HepG2 (cell line): ENCODE data around the gene NPC2. TPM values are rescaled to one million over a fixed set of nuclear protein-coding genes. Genes with fewer than 3 reads are reported as not detected.
A peak's percentile ranks its signal among the peaks of the same experiment; 100 is the strongest.

ENCODE experiments used
- ATAC-seq: fragments of 200-7000 bp; cut with Tn5 transposase; 3 replicates; pipeline ENCODE4 v1.9.1; 2020; ENCODE audit warnings: mild to moderate bottlenecking, moderate library complexity
- BruUV-seq: library from RNA; stranded (reverse); fragments of 400-500 nt; replicated peaks from 2 replicates; lab custom pipeline; 2021; lab: Mats Ljungman, UMichigan
- CTCF ChIA-PET: fragments of 300-600 bp; formaldehyde crosslinking; extraction: SDS; loops from one replicate; lab custom pipeline; 2021; ENCODE audit warnings: low total read pairs, inconsistent platforms, low intra/inter-chr PET ratio; lab: Yijun Ruan, JAX
- POLR2A ChIA-PET: fragments of 350-600 bp; sonication (Branson Sonifier 250); formaldehyde crosslinking; loops from one replicate; lab custom pipeline; 2020; ENCODE audit warnings: antibody characterized with exemption, inconsistent platforms; lab: Yijun Ruan, JAX
- DNase-seq: peaks from one replicate; pipeline ENCODE4 v3.0.0-alpha.2; 2015; ENCODE audit warnings: low spot score
- FAIRE-seq: peaks from 3 replicates; lab custom pipeline; 2011; peaks lifted over from hg19 to GRCh38; lab: Jason Lieb, UNC
- H2AFZ ChIP-seq: one replicate; pipeline ENCODE4 v1.6.1; 2011; ENCODE audit warnings: low read length, inconsistent platforms
- H3K27ac ChIP-seq: fragments of 300-600 bp; 3 replicates; pipeline ENCODE4 v1.8.0; 2011; ENCODE audit warnings: mixed run types, mild to moderate bottlenecking, mixed read lengths, low read length, inconsistent platforms; ENCODE audit not compliant: insufficient read depth; ENCODE audit errors: extremely low read length
- H3K27me3 ChIP-seq, 2 experiments: fragments of 200-600 bp in 1 of 2; 2 replicates in 1 of 2; 3 replicates in 1 of 2; pipeline versions ENCODE4 v1.6.0 to v1.8.0; 2011; ENCODE audit warnings: low read length in 2 of 2, mild to moderate bottlenecking in 2 of 2, moderate library complexity in 2 of 2, inconsistent platforms in 1 of 2; ENCODE audit not compliant: insufficient read depth in 2 of 2, control insufficient read depth in 1 of 2
- H3K36me3 ChIP-seq, 2 experiments: fragments of 200-600 bp in 1 of 2; replicated peaks in 1 of 2; 2 replicates in 1 of 2; 3 replicates in 1 of 2; pipeline versions ENCODE4 v1.5.1 to v1.8.0; 2011; ENCODE audit warnings: low read length in 2 of 2, inconsistent platforms in 1 of 2; ENCODE audit not compliant: insufficient read depth in 2 of 2, control insufficient read depth in 1 of 2
- H3K4me1 ChIP-seq: 2 replicates; pipeline ENCODE4 v1.5.1; 2012; ENCODE audit warnings: low read length, inconsistent platforms; ENCODE audit not compliant: insufficient read depth
- H3K4me2 ChIP-seq: 2 replicates; pipeline ENCODE4 v1.6.0; 2011; ENCODE audit warnings: low read depth, low read length, inconsistent platforms
- H3K4me3 ChIP-seq, 3 experiments: fragments of 200-600 bp in 1 of 3; sonication (generic), shearing (Covaris generic) in 1 of 3; replicated peaks in 1 of 3; 2 replicates each; pipeline ENCODE4 v1.5.1; 2011 to 2016; ENCODE audit warnings: low read length in 3 of 3, inconsistent platforms in 2 of 3, low read depth in 2 of 3, mild to moderate bottlenecking in 2 of 3, control low read depth in 1 of 3, mixed read lengths in 1 of 3; ENCODE audit not compliant: insufficient read depth in 1 of 3
- H3K79me2 ChIP-seq: one replicate; pipeline ENCODE4 v1.6.1; 2011; ENCODE audit warnings: low read length, inconsistent platforms; ENCODE audit not compliant: insufficient read depth
- H3K9ac ChIP-seq: 2 replicates; pipeline ENCODE4 v1.6.0; 2011; ENCODE audit warnings: mild to moderate bottlenecking, low read depth, low read length, inconsistent platforms; ENCODE audit not compliant: insufficient read depth
- H3K9me3 ChIP-seq: 2 replicates; pipeline ENCODE4 v1.5.1; 2012; ENCODE audit warnings: mild to moderate bottlenecking, low read length
- H4K20me1 ChIP-seq: 2 replicates; pipeline ENCODE4 v1.6.0; 2011; ENCODE audit warnings: inconsistent platforms, mild to moderate bottlenecking, low read length, moderate library complexity; ENCODE audit not compliant: insufficient read depth
- ARNT ChIP-seq: fragments of 450-650 bp; IDR thresholded peaks from 2 replicates; pipeline ENCODE4 v1.6.1; 2017
- CEBPB ChIP-seq: IDR thresholded peaks from 2 replicates; pipeline ENCODE4 v1.6.1; 2011; ENCODE audit warnings: low read depth, low read length, improper control_type of control experiment, borderline replicate concordance
- ERF ChIP-seq: IDR thresholded peaks from 2 replicates; pipeline ENCODE4 v1.6.1; 2018; ENCODE audit warnings: missing biosample characterization, missing genetic modification reagents
- FOXA3 ChIP-seq: IDR thresholded peaks from 2 replicates; pipeline ENCODE4 v1.6.1; 2016; ENCODE audit warnings: missing genetic modification reagents, missing compliant biosample characterization
- HMG20A ChIP-seq: IDR thresholded peaks from 2 replicates; pipeline ENCODE4 v1.6.1; 2016; ENCODE audit warnings: borderline replicate concordance
- KLF9 ChIP-seq: IDR thresholded peaks from 2 replicates; pipeline ENCODE4 v1.6.1; 2016; ENCODE audit warnings: low read depth
- LCORL ChIP-seq, 2 experiments: fragments of 450-650 bp in 1 of 2; sonication (generic) in 1 of 2; formaldehyde crosslinking in 1 of 2; IDR thresholded peaks; 2 replicates each; pipeline versions ENCODE4 v1.5.0 to v1.6.1; 2017 to 2020; ENCODE audit warnings: antibody characterized with exemption in 1 of 2, missing genetic modification reagents in 1 of 2
- PHF8 ChIP-seq: sonication (generic); formaldehyde crosslinking; IDR thresholded peaks from 2 replicates; pipeline ENCODE4 v1.5.0; 2020; ENCODE audit warnings: missing genetic modification reagents
- REXO4 ChIP-seq: sonication (generic); formaldehyde crosslinking; IDR thresholded peaks from 2 replicates; pipeline ENCODE4 v1.8.0; 2022; ENCODE audit warnings: missing genetic modification reagents, mild to moderate bottlenecking, borderline replicate concordance
- SKI ChIP-seq: fragments of 450-650 bp; IDR thresholded peaks from one replicate; pipeline ENCODE4 v1.6.1; 2018; ENCODE audit warnings: mild to moderate bottlenecking; ENCODE audit not compliant: partially characterized antibody
- SOX6 ChIP-seq, 2 experiments: fragments of 450-650 bp in 1 of 2; sonication (generic) in 1 of 2; formaldehyde crosslinking in 1 of 2; IDR thresholded peaks; 2 replicates each; pipeline versions ENCODE4 v1.4.0 to v1.6.1; 2017 to 2020; ENCODE audit warnings: antibody characterized with exemption in 1 of 2, mild to moderate bottlenecking in 1 of 2, missing genetic modification reagents in 1 of 2
- SP2 ChIP-seq: sonication (generic); formaldehyde crosslinking; IDR thresholded peaks from 2 replicates; pipeline ENCODE4 v1.5.1; 2020; ENCODE audit warnings: mild to moderate bottlenecking, missing genetic modification reagents
- SPEN ChIP-seq: sonication (generic); formaldehyde crosslinking; IDR thresholded peaks from 2 replicates; pipeline ENCODE4 v1.5.1; 2020; ENCODE audit warnings: low read depth, mild to moderate bottlenecking, missing genetic modification reagents
- TARDBP ChIP-seq: sonication (generic); formaldehyde crosslinking; IDR thresholded peaks from 2 replicates; pipeline ENCODE4 v1.8.0; 2022; ENCODE audit warnings: mild to moderate bottlenecking, missing genetic modification reagents
- TP53 ChIP-seq: sonication (generic); formaldehyde crosslinking; conservative IDR thresholded peaks from 2 replicates; pipeline ENCODE4 v1.4.0; 2020; ENCODE audit warnings: missing genetic modification reagents
- ZBTB21 ChIP-seq: sonication (generic); formaldehyde crosslinking; IDR thresholded peaks from 2 replicates; pipeline ENCODE4 v1.4.0; 2020; ENCODE audit warnings: missing genetic modification reagents
- ZFP36L2 ChIP-seq: sonication (generic); formaldehyde crosslinking; IDR thresholded peaks from 2 replicates; pipeline ENCODE4 v1.4.0; 2020; ENCODE audit warnings: missing genetic modification reagents
- ZKSCAN1 ChIP-seq: fragments of 150-350 bp; IDR thresholded peaks from 2 replicates; pipeline ENCODE4 v1.6.1; 2014; ENCODE audit warnings: low read length
- ZMYM3 ChIP-seq: sonication (generic); formaldehyde crosslinking; IDR thresholded peaks from 2 replicates; pipeline ENCODE4 v1.5.1; 2020; ENCODE audit warnings: mild to moderate bottlenecking, missing genetic modification reagents
- ZNF629 ChIP-seq: sonication (generic); formaldehyde crosslinking; conservative IDR thresholded peaks from 2 replicates; pipeline ENCODE4 v1.5.0; 2020; ENCODE audit warnings: missing genetic modification reagents
- ZNF761 ChIP-seq: sonication (generic); formaldehyde crosslinking; conservative IDR thresholded peaks from 2 replicates; pipeline ENCODE4 v1.4.0; 2020; ENCODE audit warnings: mild to moderate bottlenecking, missing genetic modification reagents
- ZNF800 ChIP-seq: sonication (generic); formaldehyde crosslinking; IDR thresholded peaks from 2 replicates; pipeline ENCODE4 v1.4.0; 2020; ENCODE audit warnings: missing genetic modification reagents
- ZSCAN22 ChIP-seq: sonication (generic); formaldehyde crosslinking; IDR thresholded peaks from 2 replicates; pipeline ENCODE4 v1.4.0; 2020; ENCODE audit warnings: mild to moderate bottlenecking, missing genetic modification reagents
- WGBS: methylation state at CpG from one replicate; pipeline ENCODE4 v1.1.6; 2017; ENCODE audit warnings: low lambda C conversion rate; 5-methylcytosine and 5-hydroxymethylcytosine counted together
- in situ Hi-C: cut with HindIII; loops from 2 replicates; pipeline ENCODE4 v1.10.0; 2017; ENCODE audit warnings: low pct_unique_long_range_greater_than_20kb; ENCODE audit not compliant: extremely low pct_ligation_motif_present
- intact Hi-C: fragments of 100-400 bp; cut with micrococcal nuclease; formaldehyde crosslinking; loops from one replicate; pipeline ENCODE4 v1.10.0; 2022; ENCODE audit not compliant: unreplicated experiment
- polyA plus RNA-seq, 8 experiments: library from polyadenylated mRNA; depleted of rRNA in 3 of 8; stranded (reverse) in 7 of 8; unstranded in 1 of 8; fragments of >200 nt; fragmentation: Illumina TruSeq in 4 of 8; extraction: Trizol in 4 of 8; gene quantifications; 2 replicates each; pipeline versions ENCODE4 v1.2.1 to v1.2.3, GENCODE V29; 2011 to 2016; ENCODE audit warnings: low read depth in 4 of 8, missing spikeins in 1 of 8, mixed read lengths in 1 of 8; ENCODE audit not compliant: insufficient read depth in 1 of 8
- total RNA-seq, 5 experiments: library from RNA; depleted of rRNA; stranded (reverse); fragments of >200 nt; fragmentation: Illumina TruSeq; extraction: Trizol; gene quantifications; 2 replicates each; pipeline ENCODE4 v1.2.3, GENCODE V29; 2016; ENCODE audit warnings: low read depth in 1 of 5

Gene NPC2
- total and polyA plus RNA-seq, 2 of the 13 experiments (the other 11 are each of a cell fraction or from before 2014, with no cell fraction given): 132 to 164 TPM

- H3K79me2 ChIP-seq: no peaks in the 10 kb centered on the region
- TF ChIP-seq ZNF761 (CRISPR knock-in tag) (no peak), KLF9 (CRISPR knock-in tag) (no peak), SP2 (CRISPR knock-in tag) (no peak), SPEN (CRISPR knock-in tag) (no peak), ZFP36L2 (CRISPR knock-in tag) (no peak), REXO4 (CRISPR knock-in tag) (no peak), ZBTB21 (CRISPR knock-in tag) (no peak), TP53 (CRISPR knock-in tag) (no peak), ZSCAN22 (CRISPR knock-in tag) (no peak), ZMYM3 (CRISPR knock-in tag) (peak; percentile 34; the same call in 1 of the 2 replicates), CEBPB (peak; percentile 67), HMG20A (CRISPR knock-in tag) (no peak), PHF8 (no peak), ZKSCAN1 (peak; percentile 94), SOX6 (IDR thresholded peaks at IDR 0.05) (no peak), SOX6 (CRISPR knock-in tag; IDR thresholded peaks at IDR 0.05) (no peak), FOXA3 (CRISPR knock-in tag) (no peak), TARDBP (CRISPR knock-in tag) (no peak), ZNF629 (CRISPR knock-in tag) (peak; percentile 87), LCORL (IDR thresholded peaks at IDR 0.05) (no peak), LCORL (CRISPR knock-in tag; IDR thresholded peaks at IDR 0.05) (0 out of 2 replicates have a peak, but pooled peaks have one; percentile 21), SKI (no peak), ARNT (no peak), ZNF800 (no peak), ERF (CRISPR knock-in tag) (no peak)
Observed at GRCh38 chr14:74538411-74539391, 45.6 kb upstream of the NPC2 start.

More at GRCh38 chr14:74538411-74539391, 45.6 kb upstream of the NPC2 start:
- CTCF ChIA-PET: no interaction called here
- peaks cover 0 to 44% of the 10 kb centered on the region in 2 experiments; a peak in 3 of 5 replicates for H3K27me3 ChIP-seq
- DNase-seq (no peak), ATAC-seq (peak; percentile 61), FAIRE-seq (no peak)
- no peak overlapping the region for H2AFZ ChIP-seq
- H3K9me3 ChIP-seq: no peaks in the 10 kb centered on the region
- H3K36me3 ChIP-seq: no peaks in the 10 kb centered on the region
- no peaks in the 10 kb centered on the region for H4K20me1 ChIP-seq
- no peak overlapping the region for H3K27ac ChIP-seq
- no TSS peak for BruUV-seq
- intact Hi-C loops (no loop called here), in situ Hi-C loops (no loop called here)
- H3K4me1 ChIP-seq: peaks cover 24% of the 10 kb centered on the region
- POLR2A ChIA-PET: no interaction called here
- H3K9ac ChIP-seq: no peak overlapping the region
- peak overlapping the region; percentile 36; the same call in 1 of the 2 replicates for H3K4me2 ChIP-seq
- WGBS: 19% methylated on average over 11 of the region's 11 CpGs
- no peak overlapping the region for H3K4me3 ChIP-seq
